ENCODE measurements around the gene CH25H.

Gene CH25H

GRCh38 chr10:89235073-89235798, 28.1 kb upstream of the CH25H start:
- DNase-seq (ENCODE audit: extremely low spot score, insufficient read length, low read depth): no peak

DNA sequence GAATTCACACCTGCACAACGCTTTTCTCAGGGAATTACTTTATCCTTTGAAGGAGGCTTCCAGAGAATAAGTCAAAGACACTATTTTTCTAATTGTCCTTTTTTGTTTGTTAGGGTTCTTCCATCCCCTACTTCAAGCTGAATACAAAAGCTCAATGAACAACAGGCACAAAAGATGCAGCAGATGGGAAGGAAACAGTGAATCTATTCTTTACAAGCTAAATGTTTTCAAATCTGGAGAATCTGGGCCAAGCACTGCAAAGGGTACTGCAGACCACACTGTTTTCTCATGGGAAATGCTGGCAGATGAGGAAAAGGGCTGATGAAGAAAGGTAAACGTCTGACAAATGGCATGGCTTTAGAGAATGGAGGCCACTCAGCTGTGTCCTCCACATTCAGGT, 25.9 kb upstream of the CH25H start:
- DNase-seq (ENCODE audit: extremely low spot score, insufficient read length, low read depth): no peak
- no peak for FAIRE-seq

More at GRCh38 chr10:89235073-89235798, 28.1 kb upstream of the CH25H start:
- no peak for FAIRE-seq

GRCh38 chr10:89228962-89229361, 21.8 kb upstream of the CH25H start:
- FAIRE-seq (peak; percentile 29), DNase-seq (ENCODE audit: extremely low spot score, insufficient read length, low read depth) (no peak)

GRCh38 chr10:89228146-89228545, 21.0 kb upstream of the CH25H start:
- FAIRE-seq: no peak
- no peak for DNase-seq (ENCODE audit: extremely low spot score, insufficient read length, low read depth)

- DNase-seq (ENCODE audit: extremely low spot score, insufficient read length, low read depth) (no peak), FAIRE-seq (no peak)
Observed at GRCh38 chr10:89226891-89227290, 19.8 kb upstream of the CH25H start.

DNA sequence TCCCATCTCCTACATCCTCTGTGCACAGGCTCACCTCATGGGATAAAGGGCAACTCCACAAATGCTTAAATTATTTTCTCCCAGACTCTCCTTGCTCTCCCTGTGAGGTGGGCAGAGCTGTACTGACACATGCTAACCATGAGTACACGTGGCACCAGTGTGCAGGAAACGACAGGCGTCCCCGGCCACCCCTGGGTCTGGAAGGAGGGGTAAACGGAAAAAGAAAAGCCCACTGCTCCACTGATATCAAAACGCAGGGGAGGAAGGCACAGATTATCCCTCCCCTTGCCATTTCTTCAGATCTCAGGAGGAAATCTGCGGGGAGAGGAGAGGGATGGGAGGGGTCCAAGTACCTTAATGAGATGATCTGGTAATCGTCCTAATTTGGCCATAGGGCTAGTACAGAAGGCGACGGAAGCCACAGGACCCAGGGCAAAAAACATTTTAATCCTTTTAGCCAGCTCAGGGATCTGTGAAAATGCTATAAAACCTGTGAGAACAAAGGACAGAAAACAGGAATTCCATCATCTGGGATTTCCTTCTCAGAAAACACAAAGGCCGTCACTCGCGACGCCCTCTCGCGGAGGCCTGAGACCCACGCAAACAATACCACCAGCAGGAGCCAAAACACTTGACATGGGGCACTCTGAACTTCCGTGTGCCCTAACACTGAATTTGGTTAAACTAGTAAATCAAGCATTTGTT, 17.8 kb upstream of the CH25H start:
- FAIRE-seq (no peak), DNase-seq (ENCODE audit: extremely low spot score, insufficient read length, low read depth) (no peak)

DNA sequence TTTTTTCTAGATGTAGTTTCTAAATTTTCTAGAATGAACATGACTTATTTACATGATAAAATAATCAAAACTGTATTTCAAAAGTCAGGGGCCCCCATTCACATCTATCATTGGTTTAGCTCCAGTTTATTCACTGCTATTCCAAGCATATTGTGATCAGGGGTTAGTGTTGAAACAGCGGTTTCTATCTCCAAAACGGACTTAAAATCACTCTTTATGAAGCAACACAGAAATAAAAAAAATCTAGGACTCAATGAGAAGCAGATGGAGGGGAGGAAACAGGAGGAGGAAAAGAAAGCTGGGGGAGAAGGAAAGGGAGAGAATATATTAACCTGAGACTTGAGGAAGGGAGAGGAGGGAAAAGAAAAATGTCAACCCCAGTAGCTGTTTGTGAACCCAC, 14.8 kb upstream of the CH25H start:
- no peak for FAIRE-seq
- no peak for DNase-seq (ENCODE audit: extremely low spot score, insufficient read length, low read depth)

DNA sequence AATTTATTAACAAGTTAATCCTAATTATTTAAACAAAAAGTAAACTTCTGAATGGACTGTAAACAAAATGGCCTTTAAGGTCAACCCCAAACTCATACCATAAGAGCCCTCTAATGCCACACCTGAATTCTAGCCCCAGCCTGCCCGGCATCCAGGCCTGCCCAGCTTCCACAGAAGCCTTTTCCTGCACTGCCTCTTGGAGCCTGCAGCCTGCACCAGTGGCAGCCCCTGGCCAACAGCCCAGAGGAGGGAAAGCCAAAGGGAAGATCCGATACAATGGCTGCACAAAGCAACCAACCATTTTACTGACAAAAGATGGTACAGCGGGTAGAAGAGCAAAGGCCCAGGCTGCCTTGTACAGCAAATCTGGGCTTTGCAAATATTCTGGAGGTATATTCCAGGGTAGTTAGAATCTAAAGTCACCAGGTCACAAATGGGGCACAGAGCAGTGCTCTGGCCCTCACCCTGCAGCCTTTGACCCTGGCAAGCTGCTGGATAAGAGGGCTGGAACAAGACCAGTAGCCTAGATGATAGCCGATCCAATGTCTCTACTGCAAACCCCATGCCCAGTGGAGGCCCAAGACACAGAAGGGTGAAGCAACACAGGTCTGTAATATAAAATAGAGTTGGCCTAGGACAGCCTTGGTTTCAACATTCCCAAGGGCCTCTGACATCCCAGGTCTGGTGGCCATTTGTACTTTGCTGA, 12.5 kb upstream of the CH25H start:
- DNase-seq (ENCODE audit: extremely low spot score, insufficient read length, low read depth) (no peak), FAIRE-seq (no peak)

- DNase-seq (ENCODE audit: extremely low spot score, insufficient read length, low read depth) (no peak), FAIRE-seq (peak; percentile 90)
Observed at GRCh38 chr10:89217057-89217990, 10.2 kb upstream of the CH25H start.

DNA sequence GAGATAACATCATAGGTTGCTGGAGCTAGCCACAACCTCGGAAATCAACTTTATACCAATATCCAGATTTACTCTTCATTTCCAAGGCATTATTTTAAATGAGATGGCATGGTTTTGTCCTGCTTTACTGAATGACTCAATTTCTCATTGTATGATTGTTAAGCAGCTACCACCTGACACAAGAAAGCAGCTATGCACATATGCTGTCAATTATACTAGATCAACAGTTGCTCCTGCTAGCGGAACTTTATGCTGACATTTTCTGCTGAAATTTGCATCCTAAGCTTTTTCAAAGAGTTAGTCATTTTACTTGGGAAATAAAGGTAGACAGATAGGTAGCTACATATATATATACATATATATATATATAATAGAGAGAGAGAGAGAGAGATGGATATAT, 8.9 kb upstream of the CH25H start:
- FAIRE-seq (no peak), DNase-seq (ENCODE audit: extremely low spot score, insufficient read length, low read depth) (no peak)

DNA sequence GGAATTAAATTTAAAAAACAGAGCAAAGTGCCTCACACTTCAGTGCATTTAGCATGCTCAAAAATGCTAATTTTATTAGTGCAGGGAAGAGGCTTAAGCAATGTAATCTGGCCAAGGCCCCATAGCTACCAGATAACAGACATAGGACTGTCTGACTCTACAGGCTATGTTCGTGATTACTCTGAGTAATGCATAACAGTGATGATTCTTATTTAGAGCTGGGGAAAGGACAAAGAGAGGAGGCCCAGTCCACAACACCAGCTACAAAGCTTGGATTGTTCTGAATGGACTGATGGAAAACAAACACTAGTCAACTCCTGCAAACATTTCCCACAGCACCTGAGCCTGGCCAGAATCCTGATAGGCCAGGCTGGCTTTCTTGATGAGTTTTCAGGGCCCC, 8.4 kb upstream of the CH25H start:
- DNase-seq (ENCODE audit: extremely low spot score, insufficient read length, low read depth) (no peak), FAIRE-seq (no peak)

DNA sequence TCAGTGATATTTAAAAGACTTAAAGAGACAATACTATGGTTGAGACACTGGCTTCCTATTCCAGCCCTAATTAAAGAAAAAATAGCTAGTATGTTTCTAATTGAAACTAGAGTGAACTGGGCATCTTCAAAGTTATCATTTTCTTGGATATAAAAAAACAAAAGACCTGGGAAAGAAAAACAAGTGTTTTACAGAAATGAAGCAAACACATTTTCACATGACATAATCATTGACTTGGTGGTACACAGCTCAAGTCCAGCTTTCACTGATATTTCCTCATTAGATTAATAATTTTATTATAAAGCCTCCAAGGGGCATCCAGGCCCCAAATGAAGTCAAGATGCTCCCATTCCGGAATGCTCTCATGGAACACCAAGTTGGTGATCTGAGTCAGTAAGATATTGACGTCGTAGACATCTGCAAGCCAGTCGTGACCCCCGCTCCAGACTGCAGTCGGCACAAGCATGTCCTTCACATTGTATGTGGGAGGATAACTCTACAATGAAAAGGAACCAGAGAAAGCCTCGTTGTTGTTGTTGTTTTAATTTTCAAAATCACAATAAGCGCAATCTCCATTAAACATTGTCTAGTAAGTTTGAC, 7.5 kb upstream of the CH25H start:
- no peak for FAIRE-seq

GRCh38 chr10:89213191-89213808, 6.2 kb upstream of the CH25H start:
- DNase-seq (ENCODE audit: extremely low spot score, insufficient read length, low read depth): no peak
- FAIRE-seq: peak; percentile 86

More for the DNA sequence above, 7.5 kb upstream of the CH25H start:
- no peak for DNase-seq (ENCODE audit: extremely low spot score, insufficient read length, low read depth)

- DNase-seq (ENCODE audit: extremely low spot score, insufficient read length, low read depth) (no peak), FAIRE-seq (no peak)
Observed at GRCh38 chr10:89210794-89211425, 3.8 kb upstream of the CH25H start.

GRCh38 chr10:89209718-89210117, 2.6 kb upstream of the CH25H start:
- DNase-seq (ENCODE audit: extremely low spot score, insufficient read length, low read depth) (no peak), FAIRE-seq (peak; percentile 66)

DNA sequence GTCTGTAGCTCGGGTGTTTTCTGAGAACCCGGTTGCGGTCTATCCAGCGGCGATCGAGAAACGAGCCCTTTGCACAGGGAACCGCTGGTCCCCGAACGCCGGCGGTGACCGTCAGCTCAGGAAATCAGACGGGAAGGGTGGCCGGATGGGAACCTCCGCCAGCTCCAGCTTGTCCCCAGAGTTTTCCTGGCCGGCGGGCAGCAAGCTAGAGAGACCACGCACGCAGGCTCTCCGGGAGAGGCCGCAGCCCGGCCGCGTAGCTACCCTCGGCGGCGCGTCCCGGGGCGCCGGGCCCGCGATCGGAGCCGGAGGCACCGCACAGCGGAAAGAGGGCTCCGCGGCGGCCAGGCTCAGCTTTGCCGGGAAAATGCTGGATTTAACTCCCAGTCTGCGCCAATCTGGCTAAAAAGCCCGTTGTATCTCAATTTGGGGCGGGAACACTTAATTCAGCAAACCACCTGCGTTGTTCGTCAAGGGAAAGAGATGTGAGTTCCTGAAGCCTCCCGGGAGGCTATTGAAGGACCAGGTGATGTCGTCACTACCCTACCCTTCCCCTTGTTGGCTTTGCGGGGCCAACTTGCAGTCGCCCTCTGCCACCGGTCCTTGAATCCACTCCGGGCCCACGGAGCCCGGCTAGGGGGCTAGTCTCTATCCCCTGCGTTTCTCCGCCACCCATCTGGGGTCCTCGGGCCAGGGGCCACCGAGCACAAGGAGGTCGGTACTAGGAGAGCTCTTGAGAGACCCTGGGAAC, 859 bp upstream of the CH25H start:
- FAIRE-seq (no peak), DNase-seq (ENCODE audit: extremely low spot score, insufficient read length, low read depth) (no peak)

- DNase-seq (ENCODE audit: extremely low spot score, insufficient read length, low read depth) (no peak), FAIRE-seq (no peak)
Observed at GRCh38 chr10:89206402-89207180, 526 bp downstream of the CH25H start.
